Measurements from ENCODE around the gene SLC12A5. TPM values are rescaled to one million over a fixed set of nuclear protein-coding genes. Genes with fewer than 3 reads are reported as not detected.

Gene SLC12A5
- total and polyA plus RNA-seq, 2 of the 4 experiments (the other 2 are of a cell fraction) = 2.2 TPM; not detected in 1

GRCh38 chr20:46085179-46085851 lies 56.3 kb downstream of the SLC12A5 start:
- dilution Hi-C loops (cut with HindIII; ENCODE audit: low sequenced_read_pairs, unreplicated experiment) (no loop called here), in situ Hi-C loops (cut with MboI; ENCODE audit: low sequenced_read_pairs) (no loop called here), intact Hi-C loops (cut with micrococcal nuclease) (loop anchor here (2.0 to 10.0 kb wide), 4 partner anchors 15 to 311 kb away; partner anchors contain the start of gene ZNF335)
- H2BK5ac ChIP-seq (ENCODE audit: low read depth, low read length, poor library complexity, severe bottlenecking) = peak overlapping the region; percentile 42
- ChIA-PET CTCF (no interaction called here), POLR2A (ENCODE audit: unreplicated experiment) (no interaction called here)
- TF ChIP-seq FOS (IDR thresholded peaks at IDR 0.05; ENCODE audit: low read depth, low read length) (peak; percentile 42; the same call in 1 of the 2 replicates), MAZ (IDR thresholded peaks at IDR 0.05; ENCODE audit: borderline replicate concordance, low read depth, low read length) (no peak), RCOR1 (IDR thresholded peaks at IDR 0.05; ENCODE audit: insufficient replicate concordance, low read length) (peak; percentile 40), NFE2L2 (IDR thresholded peaks at IDR 0.05; ENCODE audit: low read depth, low read length) (no peak), BHLHE40 (IDR thresholded peaks at IDR 0.05; ENCODE audit: low read depth, low read length) (0 out of 2 replicates have a peak, but pooled peaks have one; percentile 9), ELK1 (IDR thresholded peaks at IDR 0.05; ENCODE audit: borderline replicate concordance, low read depth, low read length) (no peak), CEBPB (IDR thresholded peaks at IDR 0.05; ENCODE audit: low read depth, low read length) (peak; percentile 90)
- peaks cover 17 to 55% of the 10 kb centered on the region in 2 experiments for H3K79me1 ChIP-seq (ENCODE audit: low read depth in 1 of 2, low read length in 2 of 2)
- ATAC-seq (ENCODE audit: low read depth) = no peak
- H3K18ac ChIP-seq (ENCODE audit: low read depth, low read length) = no peak overlapping the region
- no peak overlapping the region for H2BK15ac ChIP-seq (ENCODE audit: low read depth, low read length)
- no peak overlapping the region for H2BK20ac ChIP-seq (ENCODE audit: low read depth, low read length)
- no peak overlapping the region for H2AK9ac ChIP-seq (replicated peaks; ENCODE audit: low read depth, low read length, poor library complexity)
- H4K20me1 ChIP-seq (ENCODE audit: insufficient read depth, low read length) = peaks cover 73% of the 10 kb centered on the region
- no peak overlapping the region for H2BK120ac ChIP-seq (ENCODE audit: low read depth, low read length)
- H4K5ac ChIP-seq (ENCODE audit: low read depth, low read length) = no peak overlapping the region
- no peak overlapping the region for H3K23ac ChIP-seq (ENCODE audit: low read depth, low read length)
- H3K4ac ChIP-seq (ENCODE audit: low read depth, low read length) = no peak overlapping the region
- WGBS, 2 experiments (ENCODE audit: extremely low coverage in 2 of 2, insufficient read length in 1 of 2) = no CpG with 5 or more reads among the region's 4 CpGs
- H4K8ac ChIP-seq (ENCODE audit: low read depth in 2 of 2, low read length in 2 of 2) = no peak overlapping the region
- no peak overlapping the region for H3K9ac ChIP-seq (ENCODE audit: low read depth, low read length)
- no peak overlapping the region for H4K91ac ChIP-seq (ENCODE audit: insufficient read depth, low read depth, low read length)
- H3K27ac ChIP-seq (ENCODE audit: insufficient read depth, low read length) = no peak overlapping the region
- no peaks in the 10 kb centered on the region for H3K9me3 ChIP-seq (ENCODE audit: control insufficient read depth, insufficient read depth, low read length)
- peaks cover 10% of the 10 kb centered on the region; the same call in 1 of the 2 replicates for H3K9me1 ChIP-seq (ENCODE audit: insufficient read depth, low read length)
- DNase-seq = peak; percentile 42
- H3K56ac ChIP-seq (ENCODE audit: extremely low read depth, insufficient read depth, low read length) = no peak overlapping the region
- H3K36me3 ChIP-seq (ENCODE audit: control insufficient read depth, insufficient read depth, low read length) = no peaks in the 10 kb centered on the region
- no peak overlapping the region for H2AFZ ChIP-seq (replicated peaks; ENCODE audit: low read length, poor library complexity)
- peak overlapping the region; percentile 65 for H3K4me2 ChIP-seq (ENCODE audit: low read depth, low read length)
- BruUV-seq (replicated peaks) = no TSS peak
- H3K14ac ChIP-seq (replicated peaks; ENCODE audit: low read depth, low read length) = no peak overlapping the region
- H2AK5ac ChIP-seq (ENCODE audit: low read depth, low read length) = no peak overlapping the region
- H3K27me3 ChIP-seq (ENCODE audit: control insufficient read depth, insufficient read depth, low read length) = no peaks in the 10 kb centered on the region
- H3K4me1 ChIP-seq (ENCODE audit: control insufficient read depth, insufficient read depth, low read length) = peaks cover 7% of the 10 kb centered on the region
- H3K4me3 ChIP-seq (ENCODE audit: insufficient read depth, low read depth, low read length) = no peak overlapping the region
